Natural killer cell (primary cell): ENCODE data around the gene THSD4. TPM values are rescaled to one million over a fixed set of nuclear protein-coding genes. Genes with fewer than 3 reads are reported as not detected.

Experiments used
- ATAC-seq, 3 donors: fragments of 150-1000 bp in 2 of 3; fragments of 200-7000 bp in 1 of 3; cut with Tn5 transposase; 1 replicate in 1 of 3; 2 replicates in 2 of 3; pipeline ENCODE4 v1.10.0; 2021; ENCODE audit warnings: mild to moderate bottlenecking in 2 of 3, moderate library complexity in 2 of 3
- DNase-seq, 2 donors: peaks; one replicate each; pipeline versions ENCODE4 v3.0.0 to v3.0.0-alpha.2; 2013 to 2021; ENCODE audit warnings: mixed read lengths in 1 of 2
- H3K27ac ChIP-seq: one replicate; pipeline ENCODE4 v1.5.1; 2013; ENCODE audit warnings: mild to moderate bottlenecking, low read length
- H3K27me3 ChIP-seq: one replicate; pipeline ENCODE4 v1.6.1; 2013; ENCODE audit warnings: low read length; ENCODE audit not compliant: control insufficient read depth, insufficient read depth
- H3K36me3 ChIP-seq: one replicate; pipeline ENCODE4 v1.6.1; 2013; ENCODE audit warnings: low read length; ENCODE audit not compliant: control insufficient read depth, insufficient read depth
- H3K4me1 ChIP-seq: one replicate; pipeline ENCODE4 v1.6.1; 2013; ENCODE audit warnings: low read length; ENCODE audit not compliant: control insufficient read depth, insufficient read depth
- H3K4me3 ChIP-seq: one replicate; pipeline ENCODE4 v1.5.1; 2013; ENCODE audit warnings: low read length
- H3K9me3 ChIP-seq: one replicate; pipeline ENCODE4 v1.6.1; 2013; ENCODE audit warnings: low read length; ENCODE audit not compliant: control insufficient read depth, insufficient read depth
- H3K27ac Mint-ChIP-seq, 2 donors: one replicate each; pipeline ENCODE4 v1.8.0; 2022; ENCODE audit warnings: mild to moderate bottlenecking in 2 of 2, mixed read lengths in 2 of 2, moderate library complexity in 1 of 2
- H3K27me3 Mint-ChIP-seq, 2 donors: one replicate each; pipeline ENCODE4 v1.8.0; 2022; ENCODE audit warnings: low read depth in 2 of 2, mixed read lengths in 2 of 2
- H3K36me3 Mint-ChIP-seq: one replicate; pipeline ENCODE4 v1.8.0; 2022; ENCODE audit warnings: mixed read lengths
- H3K4me1 Mint-ChIP-seq, 2 donors: one replicate each; pipeline ENCODE4 v1.8.0; 2022; ENCODE audit warnings: mixed read lengths in 2 of 2
- H3K4me3 Mint-ChIP-seq: one replicate; pipeline ENCODE4 v1.8.0; 2022; ENCODE audit warnings: mild to moderate bottlenecking, moderate library complexity, mixed read lengths
- H3K9me3 Mint-ChIP-seq, 2 donors: one replicate each; pipeline ENCODE4 v1.8.0; 2022; ENCODE audit warnings: mixed read lengths in 2 of 2
- CTCF ChIP-seq: fragments of 200-600 bp; IDR thresholded peaks from one replicate; pipeline ENCODE4 v1.8.0; 2022; ENCODE audit warnings: antibody characterized with exemption
- WGBS: methylation state at CpG from one replicate; pipeline ENCODE4 v1.1.7; 2013; ENCODE audit warnings: missing lambda C conversion rate; ENCODE audit not compliant: insufficient coverage; 5-methylcytosine and 5-hydroxymethylcytosine counted together
- intact Hi-C: fragments of 100-400 bp; cut with micrococcal nuclease; formaldehyde crosslinking; loops from one replicate; pipeline ENCODE4 v1.14.2; 2022
- total RNA-seq, 4 donors: library from RNA; stranded (reverse); fragments of 120-200 nt in 1 of 4; gene quantifications; one replicate each; pipeline versions ENCODE4 v1.2.3 to v1.2.4, GENCODE V29; 2013 to 2022

Gene THSD4
- total RNA-seq, 3 donors from 2014 or later (not counting 1 experiment from before 2014, with no cell fraction given), result not detected

GRCh38 chr15:71779073-71779797 lies 664.0 kb downstream of the THSD4 start:
- Mint-ChIP-seq H3K4me1 (peaks cover 0 to 7% of the 10 kb centered on the region in 2 donors), H3K27me3 (peaks cover 3 to 17% of the 10 kb centered on the region in 2 donors), H3K4me3 (no peak overlapping the region), H3K27ac (no peak overlapping the region), H3K9me3 (no peaks in the 10 kb centered on the region), H3K36me3 (no peaks in the 10 kb centered on the region)
- Histone ChIP-seq H3K27me3 (no peaks in the 10 kb centered on the region), H3K27ac (no peak overlapping the region), H3K9me3 (no peaks in the 10 kb centered on the region), H3K36me3 (no peaks in the 10 kb centered on the region), H3K4me3 (no peak overlapping the region), H3K4me1 (no peaks in the 10 kb centered on the region)
- no peak for ATAC-seq
- intact Hi-C loops, result no loop called here
- no peak for DNase-seq
- TF ChIP-seq CTCF, result no peak
- 89% methylated on average over 6 of the region's 6 CpGs for WGBS

GRCh38 chr15:71780115-71780976 lies 665.1 kb downstream of the THSD4 start:
- H3K27ac ChIP-seq, result no peak overlapping the region
- Mint-ChIP-seq H3K4me3 (no peak overlapping the region), H3K27me3 (peaks cover 3 to 17% of the 10 kb centered on the region in 2 donors), H3K36me3 (no peaks in the 10 kb centered on the region), H3K9me3 (no peaks in the 10 kb centered on the region), H3K4me1 (peaks cover 0 to 7% of the 10 kb centered on the region in 2 donors), H3K27ac (no peak overlapping the region)
- no peaks in the 10 kb centered on the region for H3K9me3 ChIP-seq
- DNase-seq (peak in 1 of 2 donors; percentile 66), ATAC-seq (peak in 1 of 3 donors; percentile 54)
- no peak overlapping the region for H3K4me3 ChIP-seq
- intact Hi-C loops, result loop anchor here (1.0 kb wide), 1 partner anchor 376 kb away; no protein-coding TSS in a partner anchor
- peak; percentile 67 for TF ChIP-seq CTCF
- H3K36me3 ChIP-seq, result no peaks in the 10 kb centered on the region
- 8% methylated on average over 11 of the region's 13 CpGs for WGBS
- H3K4me1 ChIP-seq, result no peaks in the 10 kb centered on the region
- no peaks in the 10 kb centered on the region for H3K27me3 ChIP-seq

DNA sequence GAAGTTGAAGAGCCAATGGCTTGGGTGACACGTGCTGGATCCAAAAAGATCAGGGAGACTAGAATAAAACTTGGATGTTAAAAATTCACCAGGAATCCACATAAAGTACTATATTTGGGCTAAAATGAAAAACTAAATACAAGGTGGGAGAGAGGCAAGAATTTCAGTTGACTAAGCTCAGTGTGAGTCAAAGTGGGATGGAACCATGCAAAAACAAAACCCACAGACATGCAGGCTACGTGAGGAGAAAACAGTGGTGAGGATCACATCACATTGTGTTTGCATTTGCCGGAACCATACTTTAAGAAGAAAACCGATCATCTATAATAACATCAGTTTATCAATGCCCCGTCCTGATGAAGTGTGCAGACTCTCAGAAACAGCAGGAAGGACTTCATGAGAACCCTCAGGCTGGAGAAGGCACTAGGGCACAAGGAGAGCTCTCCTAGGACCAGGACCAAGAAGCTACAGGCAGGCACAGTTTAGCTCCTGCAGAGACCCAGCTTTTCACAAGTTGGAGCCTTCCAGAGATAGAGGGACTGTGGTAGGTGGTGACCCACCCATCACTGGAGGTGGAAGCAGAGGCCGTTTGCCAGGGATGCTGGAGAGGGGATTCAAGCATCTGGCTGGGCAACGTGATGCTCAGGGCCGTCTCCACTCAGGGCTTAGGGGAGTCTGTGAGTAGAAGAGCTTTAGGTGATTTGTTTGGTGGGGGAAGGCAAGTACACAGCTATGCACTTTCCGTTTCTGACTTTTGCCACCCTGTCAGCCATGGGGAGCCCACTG lies 666.1 kb downstream of the THSD4 start:
- H3K36me3 Mint-ChIP-seq, result no peaks in the 10 kb centered on the region
- intact Hi-C loops, result no loop called here
- no peaks in the 10 kb centered on the region for H3K9me3 ChIP-seq
- ATAC-seq (no peak), DNase-seq (no peak)
- H3K27ac ChIP-seq, result no peak overlapping the region
- H3K27me3 Mint-ChIP-seq, result peaks cover 4 to 23% of the 10 kb centered on the region in 2 donors
- H3K9me3 Mint-ChIP-seq, result no peaks in the 10 kb centered on the region
- H3K27me3 ChIP-seq, result no peaks in the 10 kb centered on the region
- no peaks in the 10 kb centered on the region for H3K36me3 ChIP-seq
- no peaks in the 10 kb centered on the region for H3K4me1 ChIP-seq
- H3K27ac Mint-ChIP-seq, result no peak overlapping the region
- 80% methylated on average over 9 of the region's 9 CpGs for WGBS
- no peak overlapping the region for H3K4me3 ChIP-seq
- no peak overlapping the region for H3K4me3 Mint-ChIP-seq
- no peak for TF ChIP-seq CTCF
- peaks cover 0 to 7% of the 10 kb centered on the region in 2 donors for H3K4me1 Mint-ChIP-seq
